Measurements from ENCODE around the gene LIG3. TPM values are rescaled to one million over a fixed set of nuclear protein-coding genes. Genes with fewer than 3 reads are reported as not detected.

Gene LIG3
- total RNA-seq, 1 donor from 2014 or later = 93.3 TPM

GRCh38 chr17:34981538-34982241 is 1.4 kb downstream of the LIG3 start:
- Mint-ChIP-seq H3K27ac (ENCODE audit: unreplicated experiment) (peak overlapping the region; percentile 93), H3K4me1 (ENCODE audit: low read depth, unreplicated experiment) (peaks cover 14% of the 10 kb centered on the region), H3K9me3 (ENCODE audit: unreplicated experiment) (peaks cover 9% of the 10 kb centered on the region), H3K36me3 (ENCODE audit: unreplicated experiment) (no peaks in the 10 kb centered on the region), H3K27me3 (ENCODE audit: unreplicated experiment) (peaks cover 10% of the 10 kb centered on the region), H3K4me3 (ENCODE audit: unreplicated experiment) (peak overlapping the region; percentile 98)
- no peak for DNase-seq
- TF ChIP-seq CTCF (IDR thresholded peaks at IDR 0.05; ENCODE audit: partially characterized antibody, unreplicated experiment) = no peak

GRCh38 chr17:34987232-34987631 is 6.9 kb downstream of the LIG3 start:
- no peaks in the 10 kb centered on the region for H3K36me3 Mint-ChIP-seq (ENCODE audit: unreplicated experiment)

GRCh38 chr17:34988644-34989043 is 8.3 kb downstream of the LIG3 start:
- no peaks in the 10 kb centered on the region for H3K4me1 Mint-ChIP-seq (ENCODE audit: low read depth, unreplicated experiment)

More at GRCh38 chr17:34987232-34987631, 6.9 kb downstream of the LIG3 start:
- Mint-ChIP-seq H3K27me3 (ENCODE audit: unreplicated experiment) (peaks cover 1% of the 10 kb centered on the region), H3K9me3 (ENCODE audit: unreplicated experiment) (peaks cover 2% of the 10 kb centered on the region), H3K27ac (ENCODE audit: unreplicated experiment) (no peak overlapping the region), H3K4me1 (ENCODE audit: low read depth, unreplicated experiment) (no peaks in the 10 kb centered on the region), H3K4me3 (ENCODE audit: unreplicated experiment) (no peak overlapping the region)
- TF ChIP-seq CTCF (IDR thresholded peaks at IDR 0.05; ENCODE audit: partially characterized antibody, unreplicated experiment) = no peak
- no peak for DNase-seq

GRCh38 chr17:34989473-34989872 is 9.2 kb downstream of the LIG3 start:
- H3K9me3 Mint-ChIP-seq (ENCODE audit: unreplicated experiment) = peaks cover 2% of the 10 kb centered on the region
- no peak overlapping the region for H3K27ac Mint-ChIP-seq (ENCODE audit: unreplicated experiment)
- H3K36me3 Mint-ChIP-seq (ENCODE audit: unreplicated experiment) = no peaks in the 10 kb centered on the region
- no peak for DNase-seq
- H3K27me3 Mint-ChIP-seq (ENCODE audit: unreplicated experiment) = peaks cover 1% of the 10 kb centered on the region
- H3K4me3 Mint-ChIP-seq (ENCODE audit: unreplicated experiment) = no peak overlapping the region
- no peak for TF ChIP-seq CTCF (IDR thresholded peaks at IDR 0.05; ENCODE audit: partially characterized antibody, unreplicated experiment)
- no peaks in the 10 kb centered on the region for H3K4me1 Mint-ChIP-seq (ENCODE audit: low read depth, unreplicated experiment)

More at GRCh38 chr17:34988644-34989043, 8.3 kb downstream of the LIG3 start:
- Mint-ChIP-seq H3K4me3 (ENCODE audit: unreplicated experiment) (no peak overlapping the region), H3K36me3 (ENCODE audit: unreplicated experiment) (no peaks in the 10 kb centered on the region), H3K27me3 (ENCODE audit: unreplicated experiment) (peaks cover 1% of the 10 kb centered on the region), H3K27ac (ENCODE audit: unreplicated experiment) (no peak overlapping the region), H3K9me3 (ENCODE audit: unreplicated experiment) (peaks cover 2% of the 10 kb centered on the region)
- TF ChIP-seq CTCF (IDR thresholded peaks at IDR 0.05; ENCODE audit: partially characterized antibody, unreplicated experiment) = no peak
- no peak for DNase-seq

- Mint-ChIP-seq H3K27ac (ENCODE audit: unreplicated experiment) (no peak overlapping the region), H3K27me3 (ENCODE audit: unreplicated experiment) (peaks cover 1% of the 10 kb centered on the region), H3K9me3 (ENCODE audit: unreplicated experiment) (peaks cover 2% of the 10 kb centered on the region), H3K36me3 (ENCODE audit: unreplicated experiment) (no peaks in the 10 kb centered on the region), H3K4me3 (ENCODE audit: unreplicated experiment) (no peak overlapping the region), H3K4me1 (ENCODE audit: low read depth, unreplicated experiment) (peaks cover 4% of the 10 kb centered on the region)
- TF ChIP-seq CTCF (IDR thresholded peaks at IDR 0.05; ENCODE audit: partially characterized antibody, unreplicated experiment) = no peak
- no peak for DNase-seq
Observed at GRCh38 chr17:34990921-34991365, 10.6 kb downstream of the LIG3 start.

Data from glutamatergic neuron (in vitro differentiated cells).